OCI-LY1 (cell line): Measurements from ENCODE around the gene SYDE2.

Experiments
- H2AFZ ChIP-seq: fragments of 200-600 bp; sonication (generic), shearing (Covaris generic); 2 replicates; pipeline ENCODE4 v1.6.0; 2014; ENCODE audit warnings: antibody characterized with exemption, mild to moderate bottlenecking, low read length
- H3F3A ChIP-seq: fragments of 200-600 bp; sonication (generic), shearing (Covaris generic); 2 replicates; pipeline ENCODE4 v1.6.0; 2014; ENCODE audit warnings: mild to moderate bottlenecking, antibody characterized with exemption, low read length, moderate library complexity; ENCODE audit not compliant: insufficient read depth
- H3K27ac ChIP-seq: fragments of 200-600 bp; sonication (generic); 2 replicates; pipeline ENCODE4 v1.5.1; 2014; ENCODE audit warnings: low read length, mixed run types, mild to moderate bottlenecking, low read depth; ENCODE audit not compliant: poor library complexity, severe bottlenecking
- H3K27me3 ChIP-seq: fragments of 200-600 bp; sonication (generic); 2 replicates; pipeline ENCODE4 v1.6.0; 2014; ENCODE audit warnings: antibody characterized with exemption, mild to moderate bottlenecking, low read length, moderate library complexity; ENCODE audit not compliant: insufficient read depth
- H3K36me3 ChIP-seq: fragments of 200-600 bp; sonication (generic); 2 replicates; pipeline ENCODE4 v1.6.1; 2014; ENCODE audit warnings: mild to moderate bottlenecking, antibody characterized with exemption, low read length, moderate library complexity, mixed read lengths; ENCODE audit not compliant: insufficient read depth
- H3K4me1 ChIP-seq: fragments of 200-600 bp; sonication (generic); 2 replicates; pipeline ENCODE4 v1.5.1; 2014; ENCODE audit warnings: mild to moderate bottlenecking, low read length, moderate library complexity; ENCODE audit not compliant: insufficient read depth, severe bottlenecking
- H3K4me2 ChIP-seq: fragments of 200-600 bp; sonication (generic), shearing (Covaris generic); 2 replicates; pipeline ENCODE4 v1.6.1; 2014; ENCODE audit warnings: low read length
- H3K4me3 ChIP-seq: fragments of 200-600 bp; sonication (generic); 2 replicates; pipeline ENCODE4 v1.5.1; 2014; ENCODE audit warnings: low read length, low read depth, mild to moderate bottlenecking, mixed read lengths; ENCODE audit not compliant: poor library complexity, severe bottlenecking
- H3K79me2 ChIP-seq: fragments of 200-600 bp; shearing (Covaris generic); 2 replicates; pipeline ENCODE4 v1.6.1; 2016; ENCODE audit warnings: mixed run types, low read length, mixed read lengths; ENCODE audit not compliant: insufficient read depth
- H3K9ac ChIP-seq: fragments of 200-600 bp; sonication (generic), shearing (Covaris generic); 2 replicates; pipeline ENCODE4 v1.6.1; 2014; ENCODE audit warnings: mild to moderate bottlenecking, low read length, mixed read lengths
- H3K9me2 ChIP-seq: fragments of 200-600 bp; sonication (generic), shearing (Covaris generic); 2 replicates; pipeline ENCODE4 v1.6.1; 2014; ENCODE audit warnings: low read depth, mild to moderate bottlenecking, low read length, mixed read lengths
- H3K9me3 ChIP-seq: fragments of 200-600 bp; shearing (Covaris generic); 2 replicates; pipeline ENCODE4 v1.6.1; 2014; ENCODE audit warnings: low read length, mixed read lengths
- H4K20me1 ChIP-seq: fragments of 200-600 bp; sonication (generic), shearing (Covaris generic); 2 replicates; pipeline ENCODE4 v1.6.0; 2016; ENCODE audit warnings: mild to moderate bottlenecking, low read length; ENCODE audit not compliant: insufficient read depth
- CTCF ChIP-seq: fragments of 200-600 bp; sonication (generic), shearing (Covaris generic); IDR thresholded peaks from 2 replicates; pipeline ENCODE4 v1.5.1; 2017; ENCODE audit warnings: mild to moderate bottlenecking, antibody characterized with exemption, low read length, moderate library complexity, mixed read lengths
- EZH2 ChIP-seq: fragments of 200-600 bp; sonication (generic), shearing (Covaris generic); IDR thresholded peaks from 2 replicates; pipeline ENCODE4 v1.8.0; 2017; ENCODE audit warnings: borderline replicate concordance, mixed run types, mild to moderate bottlenecking, antibody characterized with exemption, low read length, moderate library complexity, mixed read lengths

SYDE2 gene

GRCh38 chr1:85166351-85166750, 34.5 kb downstream of the SYDE2 start:
- Histone ChIP-seq H3K36me3 (no peaks in the 10 kb centered on the region), H3K4me3 (no peak overlapping the region), H3K4me2 (no peak overlapping the region), H3K27ac (no peak overlapping the region), H3K4me1 (no peaks in the 10 kb centered on the region), H2AFZ (no peak overlapping the region), H3K9ac (no peak overlapping the region), H3K9me2 (no peaks in the 10 kb centered on the region), H3K79me2 (no peaks in the 10 kb centered on the region), H3K9me3 (no peaks in the 10 kb centered on the region), H3K27me3 (no peaks in the 10 kb centered on the region), H3F3A (no peaks in the 10 kb centered on the region), H4K20me1 (no peaks in the 10 kb centered on the region)
- no peak for TF ChIP-seq EZH2
- TF ChIP-seq CTCF, result no peak

- Histone ChIP-seq H2AFZ (no peak overlapping the region), H3F3A (no peaks in the 10 kb centered on the region), H3K9me3 (no peaks in the 10 kb centered on the region), H3K27ac (no peak overlapping the region), H4K20me1 (no peaks in the 10 kb centered on the region), H3K4me3 (no peak overlapping the region), H3K27me3 (no peaks in the 10 kb centered on the region), H3K4me2 (no peak overlapping the region), H3K79me2 (no peaks in the 10 kb centered on the region), H3K9ac (no peak overlapping the region), H3K36me3 (no peaks in the 10 kb centered on the region), H3K4me1 (no peaks in the 10 kb centered on the region), H3K9me2 (no peaks in the 10 kb centered on the region)
- TF ChIP-seq EZH2 (no peak), CTCF (no peak)
These were observed 41.9 kb downstream of the SYDE2 start for GRCh38 chr1:85158910-85159309.

- Histone ChIP-seq H3K9me3 (no peaks in the 10 kb centered on the region), H3K36me3 (no peaks in the 10 kb centered on the region), H2AFZ (no peak overlapping the region), H3K79me2 (no peaks in the 10 kb centered on the region), H3K9ac (no peak overlapping the region), H3K4me1 (no peaks in the 10 kb centered on the region), H3K9me2 (no peaks in the 10 kb centered on the region), H3F3A (no peaks in the 10 kb centered on the region), H4K20me1 (no peaks in the 10 kb centered on the region), H3K27me3 (no peaks in the 10 kb centered on the region), H3K4me3 (no peak overlapping the region), H3K4me2 (no peak overlapping the region), H3K27ac (no peak overlapping the region)
- no peak for TF ChIP-seq EZH2
- TF ChIP-seq CTCF, result no peak
These were observed 43.4 kb downstream of the SYDE2 start for GRCh38 chr1:85157436-85157835.
